Adrenal gland (tissue), 12 donors: Measurements from ENCODE around the gene KCNK5. TPM values are rescaled to one million over a fixed set of nuclear protein-coding genes. Genes with fewer than 3 reads are reported as not detected.

Source experiments
- DNase-seq, 7 donors: peaks; one replicate each; pipeline ENCODE4 v3.0.0-alpha.2; 2019 to 2020
- H3K27ac ChIP-seq, 5 donors: fragments of 200-600 bp; sonication (generic) in 4 of 5; 1 replicate in 3 of 5; 2 replicates in 2 of 5; pipeline versions ENCODE4 v1.5.1 to v1.8.0; 2016 to 2020; ENCODE audit warnings: mild to moderate bottlenecking in 1 of 5
- H3K27me3 ChIP-seq: fragments of 200-600 bp; 2 replicates; pipeline ENCODE4 v1.8.0; 2021
- H3K36me3 ChIP-seq, 2 donors: fragments of 200-600 bp; replicated peaks in 1 of 2; 1 replicate in 1 of 2; 2 replicates in 1 of 2; pipeline versions ENCODE4 v1.5.1 to v1.8.0; 2018 to 2022
- H3K4me1 ChIP-seq, 2 donors: fragments of 200-600 bp; replicated peaks in 1 of 2; 1 replicate in 1 of 2; 2 replicates in 1 of 2; pipeline versions ENCODE4 v1.5.1 to v1.8.0; 2018 to 2021
- H3K4me3 ChIP-seq, 4 donors: fragments of 200-600 bp; sonication (generic) in 3 of 4; one replicate each; pipeline ENCODE4 v1.5.1; 2016 to 2018
- H3K9me3 ChIP-seq, 3 donors: fragments of 200-600 bp; sonication (generic) in 1 of 3; replicated peaks in 1 of 3; 1 replicate in 2 of 3; 2 replicates in 1 of 3; pipeline versions ENCODE4 v1.5.1 to v1.8.0; 2016 to 2021
- CTCF ChIP-seq, 6 experiments: fragments of 450-650 bp in 4 of 6; fragments of 200-600 bp in 2 of 6; sonication (generic) in 1 of 6; IDR thresholded peaks; 1 replicate in 5 of 6; 2 replicates in 1 of 6; pipeline versions ENCODE4 v1.5.1 to v1.8.0; 2016 to 2021; ENCODE audit warnings: antibody characterized with exemption in 6 of 6, mild to moderate bottlenecking in 2 of 6, moderate library complexity in 1 of 6
- POLR2A ChIP-seq, 2 donors: fragments of 450-650 bp; IDR thresholded peaks; one replicate each; pipeline ENCODE4 v1.6.1; 2017; ENCODE audit warnings: antibody characterized with exemption in 2 of 2, mild to moderate bottlenecking in 2 of 2, moderate library complexity in 1 of 2
- WGBS, 4 donors: extraction: QIAGEN DNeasy Blood & Tissue Kit in 2 of 4; methylation state at CpG; one replicate each; pipeline versions ENCODE4 v1.1.5 to v1.1.7; 2013 to 2017; 5-methylcytosine and 5-hydroxymethylcytosine counted together
- intact Hi-C, 2 donors: fragments of 100-400 bp; cut with DNase I; formaldehyde crosslinking; loops; one replicate each; pipeline versions ENCODE4 v1.14.1 to v1.15.0; 2022 to 2023
- polyA plus RNA-seq, 3 donors: library from polyadenylated mRNA; stranded (reverse); fragments of 200-250 nt in 2 of 3; fragments of 350-450 nt in 1 of 3; fragmentation: Illumina TruSeq in 1 of 3; extraction: RNeasy Lipid Tissue Mini Kit (QIAGEN cat#74804) in 1 of 3; gene quantifications; one replicate each; pipeline ENCODE4 v1.2.3, GENCODE V29; 2013 to 2014
- total RNA-seq, 9 donors: library from RNA; depleted of rRNA in 4 of 9; stranded (reverse); fragments of >200 nt in 4 of 9; fragments of 120-200 nt in 1 of 9; fragmentation: NEBNext Ultra II Directional in 1 of 9; extraction: Animal tissue kit (Norgen Biotek cat#: 25700) in 1 of 9; gene quantifications; one replicate each; pipeline versions ENCODE4 v1.1.0 to v1.2.4, GENCODE V29; 2013 to 2023
- donor health status: healthy with polysubstance abuse.
- donor health status: Bipolar disorder and iron deficiency.
- donor health status: DM: yes; HTN: yes; CAD: no.
- donor health status: DM: no; HTN: no; CAD: no.
- donor health status: DM: no; HTN: no; CAD: no.
- donor health status: DM: yes; HTN: yes; CAD: no.

KCNK5 gene
- total and polyA plus RNA-seq, 12 donors, result 0.26 to 57.1 (median 1.0) TPM

- TF ChIP-seq POLR2A (IDR thresholded peaks at IDR 0.05) (no peak), CTCF (IDR thresholded peaks at IDR 0.05) (no peak)
- H3K36me3 ChIP-seq, result no peaks in the 10 kb centered on the region
- 0 to 83% (median 24%) methylated on average over 1 of the region's 1 CpG for WGBS, 4 donors
- H3K27me3 ChIP-seq, result no peaks in the 10 kb centered on the region
- no peaks in the 10 kb centered on the region for H3K9me3 ChIP-seq
- no peak overlapping the region for H3K27ac ChIP-seq
- no peaks in the 10 kb centered on the region for H3K4me1 ChIP-seq
- no peak overlapping the region for H3K4me3 ChIP-seq
- intact Hi-C loops, result no loop called here
- DNase-seq, result no peak
These were observed 28.7 kb downstream of the KCNK5 start for GRCh38 chr6:39200498-39201020.

- H3K27me3 ChIP-seq, result no peaks in the 10 kb centered on the region
- no peak for DNase-seq
- intact Hi-C loops, result no loop called here
- H3K27ac ChIP-seq, result no peak overlapping the region
- no peaks in the 10 kb centered on the region for H3K4me1 ChIP-seq
- no peaks in the 10 kb centered on the region for H3K36me3 ChIP-seq
- 76 to 85% (median 81%) methylated on average over 10 of the region's 10 CpGs for WGBS, 4 donors
- H3K9me3 ChIP-seq, result no peaks in the 10 kb centered on the region
- TF ChIP-seq CTCF (IDR thresholded peaks at IDR 0.05), result no peak
- no peak for TF ChIP-seq POLR2A (IDR thresholded peaks at IDR 0.05)
- no peak overlapping the region for H3K4me3 ChIP-seq
These were observed 29.3 kb downstream of the KCNK5 start for GRCh38 chr6:39199976-39200375.

GRCh38 chr6:39199231-39199940, 29.9 kb downstream of the KCNK5 start:
- DNase-seq, result no peak
- TF ChIP-seq CTCF (IDR thresholded peaks at IDR 0.05) (no peak), POLR2A (IDR thresholded peaks at IDR 0.05) (no peak)
- intact Hi-C loops, result no loop called here

GRCh38 chr6:39198528-39198927, 30.7 kb downstream of the KCNK5 start:
- Histone ChIP-seq H3K4me3 (no peak overlapping the region), H3K27ac (no peak overlapping the region), H3K9me3 (no peaks in the 10 kb centered on the region), H3K27me3 (no peaks in the 10 kb centered on the region), H3K4me1 (no peaks in the 10 kb centered on the region), H3K36me3 (no peaks in the 10 kb centered on the region)
- intact Hi-C loops, result no loop called here
- DNase-seq, result no peak
- TF ChIP-seq POLR2A (IDR thresholded peaks at IDR 0.05) (no peak), CTCF (IDR thresholded peaks at IDR 0.05) (no peak)

More at GRCh38 chr6:39199231-39199940, 29.9 kb downstream of the KCNK5 start:
- no peaks in the 10 kb centered on the region for H3K27me3 ChIP-seq
- no peak overlapping the region for H3K27ac ChIP-seq
- H3K36me3 ChIP-seq, result no peaks in the 10 kb centered on the region
- H3K4me1 ChIP-seq, result no peaks in the 10 kb centered on the region
- no peaks in the 10 kb centered on the region for H3K9me3 ChIP-seq
- H3K4me3 ChIP-seq, result no peak overlapping the region
- 66 to 81% (median 77%) methylated on average over 4 to 7 of the region's 7 CpGs for WGBS, 4 donors
